Stimulated activated CD8-positive, alpha-beta memory T cell treated with anti-CD3 and anti-CD28 coated beads, Interleukin-12 subunit alpha, Interleukin-12 subunit beta, amount 100 ng/mL, for 1 hour (primary cell): ENCODE measurements around the gene ZNF724.
"Not testable (repeated sequence)": the region's sequence is repeated elsewhere in the genome, so short reads cannot be mapped to it uniquely, and the experiment has no call there.

Experiments
- DNase-seq: peaks from one replicate; pipeline ENCODE4 v3.0.0-alpha.2; 2020; ENCODE audit warnings: low read depth

Gene ZNF724

DNA sequence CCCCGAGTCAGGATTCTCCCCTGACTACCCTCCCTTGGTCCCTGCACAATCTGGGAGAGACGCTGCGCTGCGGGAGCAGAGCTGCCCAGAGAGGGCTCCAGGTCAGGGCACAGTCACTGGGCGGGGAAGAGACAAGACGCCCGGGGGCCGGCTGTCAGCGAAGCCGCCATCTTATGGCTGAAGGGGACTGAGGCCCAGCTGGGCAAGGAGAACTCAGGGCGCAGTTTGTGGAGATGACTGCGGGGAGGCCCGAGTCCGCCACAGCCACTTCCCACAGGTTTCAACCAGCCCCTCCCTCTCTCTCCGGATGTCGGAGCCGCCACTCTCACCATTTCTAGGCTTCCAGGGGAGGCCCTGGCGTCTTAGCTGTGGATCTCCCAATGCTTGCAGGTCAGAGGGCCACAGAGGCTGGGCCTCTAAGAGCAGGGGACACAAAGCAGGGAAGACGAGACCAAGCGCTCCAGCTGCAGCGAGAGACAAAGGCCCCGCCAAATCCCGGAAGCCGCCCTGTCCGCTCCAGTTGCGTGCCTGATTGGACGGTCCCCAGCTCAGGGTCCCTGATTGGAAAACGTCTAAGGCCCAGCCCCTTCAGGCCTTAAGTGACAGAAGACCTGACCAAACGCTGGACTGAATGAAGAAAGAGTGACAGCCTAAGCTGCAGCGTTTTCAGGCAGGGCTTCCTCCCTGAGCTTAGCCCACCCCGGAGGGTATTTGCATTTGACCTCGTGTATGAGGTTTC is at the start of gene ZNF724:
ZNF724 (minus strand) TSS at position 484 of the 739 bp plus-strand sequence; CDS start at position 332, 152 bp downstream.
- DNase-seq, result peak; percentile 78

DNA sequence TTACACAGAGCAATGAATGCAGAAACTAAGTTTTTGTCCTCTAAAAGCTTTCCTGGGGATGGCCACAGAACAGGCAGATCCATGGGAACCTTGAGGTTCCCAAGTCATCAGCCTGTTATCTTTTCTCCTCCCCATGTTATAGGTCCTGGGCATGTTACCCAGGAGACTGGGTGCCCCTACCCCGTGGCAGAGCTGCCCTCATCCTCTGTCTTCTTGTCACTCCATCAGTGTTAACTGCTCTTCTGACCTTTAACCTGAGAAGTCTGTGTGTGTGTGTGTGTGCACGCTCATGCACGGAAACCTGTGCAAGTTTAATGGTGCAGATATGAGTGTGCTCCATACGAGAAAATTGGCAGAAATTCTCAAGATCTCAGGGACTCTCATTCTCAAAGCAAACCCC is 43.9 kb upstream of the ZNF724 start:
- no peak for DNase-seq

DNA sequence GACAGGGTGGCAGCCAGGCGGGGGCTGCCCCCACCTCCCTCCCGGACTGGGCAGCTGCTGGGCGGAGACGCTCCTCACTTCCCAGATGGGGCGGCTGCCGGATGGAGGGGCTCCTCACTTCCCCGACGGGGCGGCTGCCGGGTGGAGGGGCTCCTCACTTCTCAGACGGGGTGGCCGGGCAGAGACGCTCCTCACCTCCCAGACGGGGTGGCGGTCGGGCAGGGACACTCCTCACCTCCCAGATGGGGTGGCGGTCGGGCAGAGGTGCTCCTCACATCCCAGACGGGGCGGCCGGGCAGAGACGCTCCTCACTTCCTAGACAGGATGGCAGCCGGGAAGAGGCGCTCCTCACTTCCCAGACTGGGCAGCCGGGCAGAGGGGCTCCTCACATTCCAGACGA is 39.8 kb upstream of the ZNF724 start:
- not testable (repeated sequence) for DNase-seq

DNA sequence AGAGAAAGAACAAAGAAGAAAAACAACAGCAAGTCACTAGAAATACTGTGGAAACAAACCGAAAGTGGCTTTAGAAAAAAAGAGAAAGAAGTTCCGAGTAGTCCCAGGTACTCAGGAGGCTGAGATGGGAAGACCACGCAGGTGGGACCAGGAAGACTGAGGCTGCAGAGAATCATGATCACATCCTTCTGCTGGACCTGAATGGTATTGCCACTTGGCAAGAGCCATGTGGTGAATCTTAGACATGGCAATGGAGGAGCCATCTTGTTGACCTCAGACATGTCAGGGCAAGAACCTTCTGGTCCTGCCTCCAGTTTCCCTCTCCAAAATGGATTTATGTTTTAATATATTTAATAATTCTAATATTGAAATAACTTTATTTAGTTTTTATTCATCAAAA is 37.4 kb upstream of the ZNF724 start:
- no peak for DNase-seq

DNA sequence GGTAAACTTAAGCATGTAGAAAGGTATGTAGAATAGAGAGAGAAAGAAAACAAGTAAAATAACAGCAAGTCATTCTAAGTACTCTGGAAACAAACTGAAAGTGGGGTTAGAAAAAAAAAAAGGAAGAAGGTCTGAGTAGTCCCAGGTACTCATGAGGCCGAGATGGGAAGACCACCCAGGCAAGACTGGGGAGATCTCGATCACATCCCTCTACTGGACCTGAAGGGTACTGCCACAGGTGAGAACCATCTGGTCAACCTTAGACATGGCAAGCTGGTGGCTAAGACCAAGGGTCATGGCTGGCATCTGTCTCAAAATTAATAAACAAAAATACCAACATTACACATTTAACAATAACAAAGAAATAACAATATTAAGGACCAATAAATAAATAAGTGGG is 36.3 kb upstream of the ZNF724 start:
- no peak for DNase-seq

DNA sequence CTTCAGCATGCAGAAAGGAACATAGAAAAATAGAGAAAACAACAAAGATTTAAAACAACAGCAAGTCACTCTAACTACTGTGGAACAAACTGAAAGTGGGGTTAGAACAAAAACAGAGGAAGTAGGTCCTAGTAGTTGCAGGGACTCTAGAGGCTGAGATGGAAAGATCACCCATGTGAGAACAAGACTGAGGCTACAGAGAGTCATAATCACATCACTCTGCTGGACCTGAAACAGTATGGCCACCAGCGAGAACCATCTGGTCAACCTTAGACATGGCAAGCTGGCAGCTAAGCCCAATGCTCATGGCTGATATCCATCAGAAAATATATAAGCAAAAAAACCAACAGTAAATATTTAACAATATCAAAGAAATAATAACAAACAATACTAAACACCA is 35.8 kb upstream of the ZNF724 start:
- DNase-seq, result no peak

DNA sequence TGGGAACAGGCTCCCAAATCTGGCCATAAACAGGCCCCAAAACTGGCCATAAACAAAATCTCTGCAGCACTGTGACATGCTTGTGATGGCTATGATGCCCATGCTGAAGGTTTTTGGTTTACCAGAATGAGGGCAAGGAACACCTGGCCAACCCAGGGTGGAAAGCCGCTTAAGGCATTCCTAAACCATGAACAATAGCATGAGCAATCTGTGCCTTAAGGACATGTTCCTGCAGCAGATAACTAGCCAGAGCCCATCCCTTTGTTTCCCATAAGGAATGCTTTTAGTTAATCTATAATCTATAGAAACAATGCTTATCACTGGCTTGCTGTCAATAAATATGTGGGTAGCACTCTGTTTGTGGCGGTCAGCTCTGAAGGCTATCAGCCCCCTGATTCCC is 35.1 kb upstream of the ZNF724 start:
- not testable (repeated sequence) for DNase-seq

DNA sequence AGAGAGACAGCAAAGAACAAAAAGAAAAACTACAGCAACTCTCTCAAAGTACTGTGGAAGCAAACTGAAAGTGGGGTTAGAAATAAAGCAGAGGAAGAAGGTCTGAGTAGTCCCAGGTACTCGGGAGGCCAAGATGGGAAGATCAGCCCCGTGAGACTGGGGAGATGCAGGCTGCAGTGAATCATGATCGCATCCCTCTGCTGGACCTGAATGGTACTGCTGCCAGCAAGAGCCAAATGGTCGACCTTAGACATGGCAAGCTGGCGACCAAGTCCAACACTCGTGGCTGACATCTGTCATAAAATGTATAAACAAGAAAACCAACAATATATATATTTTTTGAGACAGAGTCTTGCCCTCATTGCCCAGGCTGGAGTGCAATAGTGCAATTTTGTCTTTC is 33.7 kb upstream of the ZNF724 start:
- DNase-seq, result peak; percentile 48

DNA sequence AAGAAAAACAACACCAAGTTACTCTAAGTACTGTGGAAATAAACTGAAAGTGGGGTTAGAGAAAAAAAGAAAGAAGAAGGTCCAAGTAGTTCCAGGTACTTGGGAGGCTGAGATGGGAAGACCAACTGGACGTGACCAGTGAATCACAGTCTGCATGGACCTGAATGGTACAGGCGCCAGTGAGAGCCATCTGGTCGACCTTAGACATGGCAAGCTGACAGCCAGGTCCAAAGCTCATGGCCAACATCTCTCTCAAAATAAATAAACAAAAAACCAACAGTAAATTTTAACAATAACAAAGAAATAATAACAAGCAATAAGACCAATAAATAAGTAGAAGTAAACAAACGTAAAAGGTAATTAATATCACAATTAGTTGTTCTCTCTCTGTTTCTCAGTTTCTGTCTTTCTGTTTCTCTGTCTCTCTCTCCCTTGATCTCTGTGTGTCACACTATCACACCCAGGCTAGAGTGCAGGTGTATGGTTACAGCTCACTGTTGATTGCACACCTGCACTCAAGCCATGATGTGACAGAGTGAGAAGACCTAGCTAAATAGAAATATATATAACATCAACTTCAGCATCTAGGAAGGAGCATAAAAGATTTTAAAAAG is 31.6 kb upstream of the ZNF724 start:
- no peak for DNase-seq

DNA sequence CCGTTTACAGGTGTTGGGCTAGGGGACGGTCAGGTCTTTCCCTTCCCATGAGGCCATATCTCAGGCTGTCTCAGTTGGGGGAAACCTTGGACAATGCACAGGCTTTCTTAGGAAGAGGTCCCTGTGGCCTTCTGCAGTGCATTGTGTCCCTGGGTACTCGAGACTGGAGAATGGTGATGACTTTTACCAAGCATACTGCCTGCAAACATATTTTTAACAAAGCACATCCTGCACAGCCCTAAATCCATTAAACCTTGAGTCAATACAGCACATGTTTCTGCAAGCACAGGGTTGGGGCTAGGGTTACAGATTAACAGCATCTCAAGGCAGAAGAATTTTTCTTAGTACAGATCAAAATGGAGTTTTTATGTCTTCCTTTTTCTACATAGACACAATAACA is 27.9 kb upstream of the ZNF724 start:
- DNase-seq, result not testable (repeated sequence)

DNA sequence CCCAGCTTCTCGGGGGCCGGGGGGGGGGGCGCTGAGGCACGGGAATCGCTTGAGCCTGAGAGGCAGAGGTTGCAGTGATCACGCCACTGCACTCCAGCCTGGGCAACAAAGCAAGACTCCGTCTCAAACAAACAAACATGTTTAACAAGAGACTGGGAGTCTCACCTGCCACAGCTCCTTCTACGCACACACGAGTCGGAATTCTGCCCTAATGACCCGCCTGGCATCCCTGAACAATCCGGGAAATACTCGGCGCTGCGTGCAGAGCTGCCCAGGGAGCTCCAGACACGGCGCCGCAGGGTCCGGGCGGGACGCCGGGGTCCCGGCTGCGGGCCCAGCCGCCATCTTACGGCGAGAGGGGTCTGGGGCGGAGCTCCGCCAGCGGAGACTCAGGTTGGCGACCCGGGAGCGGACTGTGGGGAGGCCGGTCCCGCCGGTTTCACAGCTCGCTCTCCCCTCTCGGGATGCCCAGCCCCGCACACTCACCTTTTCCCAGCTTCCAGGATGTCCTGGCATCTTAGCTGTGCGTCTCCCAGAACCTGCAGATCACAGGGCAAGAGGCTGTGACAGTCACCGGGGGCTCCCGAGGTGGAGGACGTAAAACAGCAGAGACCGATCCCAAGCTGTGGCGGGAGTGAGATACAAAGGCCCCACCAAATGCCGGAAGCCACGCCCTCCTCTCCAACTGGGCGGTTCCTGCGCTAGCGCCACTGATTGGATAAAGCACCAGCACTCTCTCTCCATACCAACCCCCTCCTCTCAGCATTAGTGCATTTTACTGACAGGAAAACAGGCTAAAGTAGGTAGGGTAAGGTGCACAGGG is 23.6 kb upstream of the ZNF724 start:
- peak; percentile 88 for DNase-seq

DNA sequence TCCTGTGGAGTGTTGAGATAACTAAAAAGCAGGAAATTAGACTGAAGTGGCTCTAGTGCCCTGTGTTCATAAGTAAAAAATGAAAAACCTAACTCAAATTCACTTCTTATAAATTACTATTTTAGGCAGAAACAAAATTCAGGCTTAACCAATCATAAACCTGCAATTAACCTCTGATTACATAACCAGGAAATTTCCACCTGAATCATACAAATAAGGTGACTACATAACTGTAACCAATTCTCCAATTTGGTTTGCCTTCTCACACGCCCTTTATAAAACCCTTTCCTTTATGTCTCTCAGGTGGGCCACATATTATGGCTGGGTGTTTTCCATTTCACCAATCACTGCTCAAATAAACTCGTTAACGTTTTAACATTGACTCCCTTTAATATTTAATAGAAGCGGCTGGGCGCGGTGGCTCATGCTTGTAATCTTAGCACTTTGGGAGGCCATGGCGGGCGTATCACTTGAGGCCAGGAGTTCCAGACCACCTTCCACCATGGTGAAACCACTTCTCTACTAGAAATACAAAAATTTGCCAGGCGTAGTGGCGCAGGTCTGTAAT is 22.9 kb upstream of the ZNF724 start:
- no peak for DNase-seq

DNA sequence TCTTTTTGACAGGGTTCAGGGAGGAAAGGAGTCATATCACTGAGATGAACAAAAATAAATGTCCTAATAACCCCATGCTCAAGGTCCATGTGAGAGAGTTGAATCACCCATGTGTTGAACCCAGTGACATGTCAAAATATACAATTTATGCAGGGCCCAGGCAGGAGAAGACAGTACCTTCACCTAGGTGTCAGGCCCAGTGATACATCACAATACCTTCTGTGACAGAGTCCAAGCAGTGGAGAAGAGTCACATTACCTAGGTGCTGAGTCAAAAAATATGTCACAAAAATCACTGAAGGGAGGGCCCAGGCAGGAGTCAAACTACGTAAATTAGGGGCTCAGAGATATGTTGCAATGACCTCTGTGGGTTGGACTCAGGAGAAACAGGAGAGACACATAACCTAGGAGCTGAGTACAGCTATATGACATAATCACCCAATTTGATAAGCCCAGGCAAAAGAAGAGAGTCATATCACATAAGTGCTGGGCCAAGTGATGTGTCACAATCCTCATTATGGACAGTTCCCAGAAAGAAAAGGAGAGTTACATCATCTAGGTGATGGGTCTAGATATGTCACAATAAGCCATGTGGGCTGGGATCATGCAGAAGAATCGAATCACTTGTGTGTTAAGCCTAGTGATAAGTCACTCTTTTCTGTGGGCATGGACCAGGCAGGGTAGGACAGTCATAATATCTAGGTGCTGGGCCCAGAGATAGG is 13.8 kb upstream of the ZNF724 start:
- DNase-seq, result no peak

DNA sequence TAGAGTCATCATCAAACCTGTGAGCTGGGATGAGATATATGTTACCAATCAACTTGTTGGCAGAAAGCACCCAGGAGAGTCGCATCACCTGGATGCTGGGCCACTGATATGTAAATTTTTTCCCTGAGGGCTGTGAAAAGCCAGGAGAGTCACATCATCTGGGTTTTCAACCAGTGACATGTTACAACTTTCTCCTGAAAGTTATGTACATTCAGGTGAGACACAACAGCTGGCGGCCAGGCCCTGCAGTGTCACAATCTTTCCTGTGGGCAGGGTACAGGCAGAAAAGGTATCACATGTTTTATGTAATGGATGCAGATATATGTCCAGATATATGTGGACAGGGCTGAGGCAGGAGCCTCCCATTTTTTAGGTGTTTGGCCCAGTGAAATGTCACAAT is 13.2 kb upstream of the ZNF724 start:
- no peak for DNase-seq

DNA sequence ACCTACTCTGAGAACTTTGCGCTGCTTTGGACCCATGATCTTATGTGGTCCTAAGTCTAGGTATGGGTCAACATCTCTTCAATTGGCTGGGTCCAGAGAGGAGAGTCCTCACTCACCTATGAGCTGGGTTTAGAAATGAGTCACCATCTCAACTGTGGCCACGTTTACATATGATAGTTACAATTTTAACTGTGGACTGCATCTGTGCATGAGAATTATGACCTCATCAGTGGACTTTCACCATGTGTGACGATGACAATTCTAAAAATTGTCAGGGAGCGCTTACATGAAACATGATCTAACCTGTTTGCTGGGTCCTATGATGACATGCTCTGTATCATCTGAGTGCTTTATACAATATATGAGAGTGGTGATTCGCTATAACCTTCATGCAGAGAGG is 12.7 kb upstream of the ZNF724 start:
- no peak for DNase-seq

DNA sequence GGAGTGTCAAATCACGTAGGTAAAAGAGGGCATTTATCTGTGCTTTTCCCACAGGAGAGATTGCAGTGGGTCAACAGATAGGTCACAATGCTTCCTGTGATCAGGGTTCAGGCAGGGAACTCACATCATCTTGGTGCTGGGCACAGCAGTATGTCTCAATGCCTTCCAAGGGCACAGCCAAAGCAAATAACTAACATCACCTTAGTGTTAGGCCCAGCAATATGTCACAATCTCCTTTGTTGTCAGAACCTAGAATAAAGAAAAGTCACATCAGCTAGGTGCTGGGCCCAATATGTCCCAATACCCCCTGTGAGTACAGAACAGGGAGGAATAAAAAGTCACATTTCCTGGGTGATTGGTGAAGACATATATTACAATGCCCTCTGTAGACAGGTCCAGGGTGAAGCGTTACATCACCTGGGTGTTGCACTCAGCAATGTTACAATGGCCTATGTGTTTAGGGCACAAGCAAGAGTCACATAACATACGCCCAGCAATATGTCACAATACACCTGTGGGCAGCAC is 11.4 kb upstream of the ZNF724 start:
- DNase-seq, result no peak

DNA sequence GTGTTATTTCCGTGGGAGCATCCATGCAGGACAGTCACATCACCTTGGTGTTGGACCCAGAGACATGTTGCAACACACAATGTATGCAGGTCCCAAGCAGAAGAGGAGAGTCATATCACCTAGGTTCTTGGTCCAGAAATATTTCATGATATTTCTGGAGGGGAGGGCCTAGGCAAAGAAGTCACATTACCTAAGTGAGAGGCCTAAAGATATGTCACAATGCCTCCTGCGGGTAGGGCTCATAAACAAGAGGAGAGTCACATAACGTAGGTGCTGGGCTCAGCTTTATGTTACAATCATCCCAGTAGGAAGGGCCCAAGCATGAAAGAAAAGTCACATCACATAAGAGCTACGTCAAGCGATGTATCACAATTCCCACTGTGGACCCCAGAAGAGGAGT is 10.8 kb upstream of the ZNF724 start:
- DNase-seq, result no peak

DNA sequence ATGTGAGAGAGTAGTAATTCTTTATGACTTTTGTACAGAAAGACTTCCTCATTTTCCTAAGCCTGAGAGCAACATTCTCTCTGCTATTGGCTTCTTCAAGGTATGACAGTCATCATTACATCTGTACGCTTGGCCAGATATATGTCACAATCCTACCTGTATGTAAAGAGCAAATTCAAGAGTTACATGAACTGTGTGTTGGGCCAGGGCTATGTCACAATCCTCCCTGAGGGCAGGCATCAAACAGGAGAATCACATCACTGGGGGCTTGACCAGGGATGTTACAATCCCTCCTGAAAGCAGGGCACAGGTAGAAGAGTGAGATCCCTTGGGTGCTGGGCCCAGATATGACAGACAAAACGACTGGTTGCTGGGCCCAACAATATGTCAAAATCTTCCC is 9.8 kb upstream of the ZNF724 start:
- no peak for DNase-seq

DNA sequence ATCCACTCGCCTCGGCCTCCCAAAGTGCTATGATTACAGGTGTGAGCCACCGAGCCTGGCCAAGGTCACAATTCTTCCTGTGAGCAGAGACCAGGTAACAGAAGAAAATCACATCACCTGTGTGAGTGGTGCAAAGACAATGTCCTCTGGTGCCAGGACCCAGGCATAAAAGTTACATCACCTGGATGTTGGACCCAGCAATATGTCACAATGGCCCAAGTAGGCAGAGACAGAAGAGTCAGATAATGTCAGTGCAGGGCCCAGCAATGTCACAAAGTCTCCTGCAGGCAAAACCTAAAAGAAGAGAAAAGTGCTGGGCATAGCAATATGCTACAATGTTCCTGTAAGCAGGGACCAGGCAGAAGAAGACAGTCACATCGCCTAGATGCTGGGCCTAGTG is 5.5 kb upstream of the ZNF724 start:
- no peak for DNase-seq

DNA sequence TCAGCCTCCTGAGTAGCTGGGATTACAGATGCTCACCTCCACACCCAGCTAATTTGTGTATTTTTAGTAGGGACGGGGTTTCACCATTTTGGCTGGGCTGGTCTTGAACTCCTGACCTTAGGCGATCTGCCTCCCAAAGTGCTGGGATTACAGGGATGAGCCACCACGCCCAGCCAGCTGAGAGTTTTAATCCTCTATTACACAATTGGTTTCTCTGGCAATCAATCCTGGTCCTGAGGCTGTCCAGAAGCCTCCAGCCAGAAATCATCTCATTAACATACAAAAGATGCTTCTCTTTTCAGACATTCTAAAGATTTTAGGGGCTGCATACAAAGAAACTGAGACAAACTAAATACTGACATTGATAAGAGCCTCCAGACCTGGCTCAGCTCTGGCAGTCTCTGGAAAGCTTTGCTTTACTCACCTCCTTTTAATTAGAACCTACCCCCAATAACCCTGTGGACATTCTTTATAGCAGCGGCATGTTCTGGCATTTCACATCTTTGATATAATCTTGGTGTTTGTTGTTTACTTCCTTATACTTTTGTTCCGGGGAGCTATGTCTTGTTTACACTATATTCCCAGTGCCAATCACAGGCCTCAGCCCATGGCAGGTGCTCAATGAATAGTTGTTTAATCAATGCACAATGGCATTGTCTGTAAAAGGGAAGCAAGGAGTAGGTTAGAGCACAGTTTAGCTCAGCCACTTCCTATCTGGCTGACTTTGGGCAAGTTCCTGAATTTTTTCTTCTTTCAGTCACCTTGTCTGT is 4.1 kb upstream of the ZNF724 start:
- no peak for DNase-seq

DNA sequence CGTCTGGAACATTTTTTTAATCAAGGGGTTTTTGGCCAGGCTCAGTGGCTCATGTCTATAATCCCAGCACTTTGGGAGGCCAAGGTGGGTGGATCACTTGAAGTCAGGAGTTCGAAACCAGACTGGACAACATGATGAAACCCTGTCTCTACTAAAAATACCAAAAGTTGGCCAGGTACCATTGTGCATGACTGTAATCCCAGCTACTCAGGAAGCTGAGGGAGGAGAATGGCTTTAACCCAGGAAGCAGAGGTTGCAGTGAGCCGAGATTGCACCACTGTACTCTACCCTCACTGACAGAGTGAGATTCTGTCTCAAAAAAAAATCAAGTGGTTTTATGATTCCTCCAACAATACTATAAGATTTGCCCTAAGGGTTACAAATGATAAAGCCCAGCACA is 3.1 kb upstream of the ZNF724 start:
- not testable (repeated sequence) for DNase-seq
